HL-60 (cell line): ENCODE measurements around the gene GLRA3.

Experiments used
- CTCF ChIP-seq: IDR thresholded peaks from one replicate; pipeline ENCODE4 v1.5.1; 2011; ENCODE audit warnings: low read length, control low read depth, inconsistent platforms; ENCODE audit not compliant: insufficient read depth
- GABPA ChIP-seq: IDR thresholded peaks from 2 replicates; pipeline ENCODE4 v1.6.1; 2012; ENCODE audit warnings: low read depth
- POLR2AphosphoS5 ChIP-seq: IDR thresholded peaks from 2 replicates; pipeline ENCODE4 v1.6.1; 2012; ENCODE audit warnings: low read depth
- REST ChIP-seq: IDR thresholded peaks from 2 replicates; pipeline ENCODE4 v1.6.1; 2012; ENCODE audit warnings: low read depth; ENCODE audit not compliant: insufficient replicate concordance
- SPI1 ChIP-seq: IDR thresholded peaks from 2 replicates; pipeline ENCODE4 v1.6.1; 2012; ENCODE audit warnings: low read depth, mild to moderate bottlenecking, borderline replicate concordance

- no peak for TF ChIP-seq CTCF
- TF ChIP-seq REST: no peak
- no peak for TF ChIP-seq SPI1
- no peak for TF ChIP-seq POLR2AphosphoS5
- no peak for TF ChIP-seq GABPA
Observed at GRCh38 chr4:174855050-174855449, 26.0 kb upstream of the GLRA3 start.
